ENCODE measurements around the gene LMOD2.

Gene LMOD2

DNA sequence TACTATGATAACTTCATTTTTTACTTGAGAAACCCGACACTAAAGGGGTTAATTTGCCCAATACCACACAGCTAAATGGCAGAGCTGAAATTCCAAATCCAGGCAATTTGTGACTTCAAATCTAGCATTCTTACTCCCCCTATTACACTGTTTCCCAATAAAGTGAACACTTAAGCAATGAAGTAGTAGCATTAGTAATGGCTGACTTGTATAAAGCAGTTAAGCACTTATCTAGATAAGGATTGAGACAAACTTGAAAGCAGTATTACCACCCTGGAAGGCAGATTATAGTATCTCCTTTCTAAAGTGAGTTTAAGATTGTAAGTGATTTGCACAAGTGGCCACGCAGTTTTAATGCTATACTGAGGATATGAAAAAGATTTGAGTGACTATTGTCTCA lies 53.9 kb downstream of the LMOD2 start:
- no peaks in the 10 kb centered on the region for H3K9me3 ChIP-seq (ENCODE audit: control insufficient read depth in 5 of 5, low read length in 5 of 5)

DNA sequence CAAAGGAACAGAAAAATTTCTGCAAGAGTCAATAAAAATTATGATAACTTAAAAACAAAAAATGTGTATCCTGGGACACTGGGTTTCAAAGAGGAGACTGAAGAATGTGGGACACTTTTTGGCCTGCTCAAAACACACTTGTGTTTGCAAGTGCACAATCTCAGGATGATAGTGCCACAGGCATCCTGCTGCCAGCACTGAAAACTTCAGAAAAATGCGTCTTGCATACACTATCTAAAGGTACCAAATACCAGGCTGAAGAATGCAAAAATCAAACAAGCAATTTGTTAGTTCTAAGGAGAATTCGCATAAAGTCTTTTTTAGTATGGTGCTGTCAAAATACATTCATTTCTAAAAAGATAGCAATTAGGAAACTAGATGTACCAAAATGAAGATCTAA lies 55.0 kb downstream of the LMOD2 start:
- Histone ChIP-seq H3K4me3 (ENCODE audit: low read depth in 1 of 5, low read length in 5 of 5) (no peak overlapping the region), H3K4me1 (ENCODE audit: control insufficient read depth in 5 of 5, insufficient read depth in 5 of 5, low read length in 5 of 5) (peaks cover 0 to 19% (median 12%) of the 10 kb centered on the region in 5 donors), H3K36me3 (ENCODE audit: control insufficient read depth in 5 of 5, insufficient read depth in 5 of 5, low read length in 5 of 5) (peaks cover 9 to 24% (median 18%) of the 10 kb centered on the region in 5 donors), H3K9ac (ENCODE audit: low read length in 5 of 5) (no peak overlapping the region), H3K27ac (ENCODE audit: low read depth, low read length) (no peak overlapping the region), H3K27me3 (ENCODE audit: control insufficient read depth in 5 of 5, insufficient read depth in 4 of 5, low read length in 5 of 5) (no peaks in the 10 kb centered on the region), H3K9me3 (ENCODE audit: control insufficient read depth in 5 of 5, low read length in 5 of 5) (no peaks in the 10 kb centered on the region)

More for the DNA sequence above, 53.9 kb downstream of the LMOD2 start:
- Histone ChIP-seq H3K27ac (ENCODE audit: low read depth, low read length) (no peak overlapping the region), H3K27me3 (ENCODE audit: control insufficient read depth in 5 of 5, insufficient read depth in 4 of 5, low read length in 5 of 5) (no peaks in the 10 kb centered on the region), H3K4me1 (ENCODE audit: control insufficient read depth in 5 of 5, insufficient read depth in 5 of 5, low read length in 5 of 5) (peaks cover 0 to 19% (median 12%) of the 10 kb centered on the region in 5 donors), H3K4me3 (ENCODE audit: low read depth in 1 of 5, low read length in 5 of 5) (no peak overlapping the region), H3K36me3 (ENCODE audit: control insufficient read depth in 5 of 5, insufficient read depth in 5 of 5, low read length in 5 of 5) (peaks cover 13 to 31% (median 28%) of the 10 kb centered on the region in 5 donors), H3K9ac (ENCODE audit: low read length in 5 of 5) (no peak overlapping the region)

DNA sequence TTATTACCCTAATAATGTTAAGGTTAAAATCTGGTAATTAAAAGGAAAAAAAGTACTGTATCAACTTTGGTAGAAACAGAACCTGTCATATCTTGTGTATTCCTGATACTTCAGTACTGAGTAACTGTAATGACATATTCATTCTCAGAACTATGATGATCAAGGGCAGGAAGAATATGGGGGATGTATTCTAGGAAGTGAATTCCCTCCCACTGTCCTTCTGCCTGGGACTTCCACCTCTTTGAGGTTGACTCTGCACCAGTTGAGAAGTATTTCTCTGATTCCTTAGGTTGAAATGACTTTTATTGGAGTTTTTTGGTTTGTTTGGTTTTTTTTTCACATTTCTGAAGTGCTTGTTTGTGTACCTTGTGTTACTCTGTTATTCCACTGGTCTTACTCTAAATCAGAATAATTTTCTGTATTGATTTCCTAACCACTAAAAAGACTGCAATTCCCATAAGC lies 56.2 kb downstream of the LMOD2 start:
- no peaks in the 10 kb centered on the region for H3K9me3 ChIP-seq (ENCODE audit: control insufficient read depth in 5 of 5, low read length in 5 of 5)
- no peak overlapping the region for H3K4me3 ChIP-seq (ENCODE audit: low read depth in 1 of 5, low read length in 5 of 5)
- H3K27ac ChIP-seq (ENCODE audit: low read depth, low read length) = no peak overlapping the region
- H3K27me3 ChIP-seq (ENCODE audit: control insufficient read depth in 5 of 5, insufficient read depth in 4 of 5, low read length in 5 of 5) = no peaks in the 10 kb centered on the region
- H3K4me1 ChIP-seq (ENCODE audit: control insufficient read depth in 5 of 5, insufficient read depth in 5 of 5, low read length in 5 of 5) = peaks cover 0 to 19% (median 12%) of the 10 kb centered on the region in 5 donors
- H3K9ac ChIP-seq (ENCODE audit: low read length in 5 of 5) = no peak overlapping the region
- peaks cover 9 to 18% (median 13%) of the 10 kb centered on the region in 5 donors for H3K36me3 ChIP-seq (ENCODE audit: control insufficient read depth in 5 of 5, insufficient read depth in 5 of 5, low read length in 5 of 5)

- H3K4me1 ChIP-seq (ENCODE audit: control insufficient read depth in 5 of 5, insufficient read depth in 5 of 5, low read length in 5 of 5) = peaks cover 0 to 19% (median 15%) of the 10 kb centered on the region in 5 donors
- H3K27me3 ChIP-seq (ENCODE audit: control insufficient read depth in 5 of 5, insufficient read depth in 4 of 5, low read length in 5 of 5) = no peaks in the 10 kb centered on the region
- no peak overlapping the region for H3K27ac ChIP-seq (ENCODE audit: low read depth, low read length)
- no peak overlapping the region for H3K9ac ChIP-seq (ENCODE audit: low read length in 5 of 5)
- H3K4me3 ChIP-seq (ENCODE audit: low read depth in 1 of 5, low read length in 5 of 5) = no peak overlapping the region
- peaks cover 4 to 11% (median 6%) of the 10 kb centered on the region in 5 donors for H3K36me3 ChIP-seq (ENCODE audit: control insufficient read depth in 5 of 5, insufficient read depth in 5 of 5, low read length in 5 of 5)
- no peaks in the 10 kb centered on the region for H3K9me3 ChIP-seq (ENCODE audit: control insufficient read depth in 5 of 5, low read length in 5 of 5)
Measured at GRCh38 chr7:123712619-123713018, 57.0 kb downstream of the LMOD2 start.
